Endothelial cell of umbilical vein (primary cell): ENCODE results near the gene EPS8L2. TPM values are rescaled to one million over a fixed set of nuclear protein-coding genes. Genes with fewer than 3 reads are reported as not detected.

Experiments used
- BruUV-seq: library from RNA; stranded (reverse); fragments of 400-500 nt; replicated peaks from 2 replicates; lab custom pipeline; 2021; lab: Mats Ljungman, UMichigan
- CTCF ChIA-PET: fragments of 300-600, 350-600 bp; sonication (Branson Sonifier 250); formaldehyde crosslinking; loops from one replicate; lab custom pipeline; 2021; ENCODE audit warnings: antibody characterized with exemption, inconsistent platforms; lab: Charles Lee
- POLR2A ChIA-PET: fragments of 300-600, 350-600 bp; sonication (Branson Sonifier 250); formaldehyde crosslinking; loops from one replicate; lab custom pipeline; 2021; ENCODE audit warnings: antibody characterized with exemption, inconsistent platforms; lab: Charles Lee
- DNase-seq: peaks from one replicate; pipeline ENCODE4 v3.0.0-alpha.2; 2011; ENCODE audit warnings: low read depth, low spot score
- FAIRE-seq: peaks from 2 replicates; lab custom pipeline; 2011; peaks lifted over from hg19 to GRCh38; lab: Jason Lieb, UNC
- H2AFZ ChIP-seq: 2 replicates; pipeline ENCODE4 v1.6.0; 2012; ENCODE audit warnings: low read depth, low read length, control low read depth, inconsistent platforms
- H3K27ac ChIP-seq: 2 replicates; pipeline ENCODE4 v1.5.1; 2011; ENCODE audit warnings: low read depth, mild to moderate bottlenecking, control low read depth, low read length, moderate library complexity; ENCODE audit not compliant: insufficient read depth
- H3K27me3 ChIP-seq, 2 experiments: 2 replicates each; pipeline versions ENCODE4 v1.6.0 to v1.6.1; 2011; ENCODE audit warnings: low read length in 2 of 2, mixed read lengths in 1 of 2; ENCODE audit not compliant: control insufficient read depth in 2 of 2, insufficient read depth in 2 of 2
- H3K36me3 ChIP-seq, 2 experiments: 2 replicates in 1 of 2; 3 replicates in 1 of 2; pipeline ENCODE4 v1.5.1; 2011; ENCODE audit warnings: low read length in 2 of 2, mild to moderate bottlenecking in 1 of 2, moderate library complexity in 1 of 2; ENCODE audit not compliant: control insufficient read depth in 2 of 2, insufficient read depth in 2 of 2; ENCODE audit errors: extremely low read depth in 1 of 2
- H3K4me1 ChIP-seq: 3 replicates; pipeline ENCODE4 v1.5.1; 2011; ENCODE audit warnings: mild to moderate bottlenecking, low read length; ENCODE audit not compliant: control insufficient read depth, insufficient read depth; ENCODE audit errors: extremely low read depth
- H3K4me2 ChIP-seq: 2 replicates; pipeline ENCODE4 v1.6.1; 2011; ENCODE audit warnings: low read length, control low read depth, mixed read lengths; ENCODE audit not compliant: insufficient read depth
- H3K4me3 ChIP-seq, 3 experiments: fragments of 200-600 bp in 1 of 3; sonication (generic), shearing (Covaris generic) in 1 of 3; replicated peaks in 1 of 3; 2 replicates each; pipeline ENCODE4 v1.5.1; 2011 to 2016; ENCODE audit warnings: control low read depth in 3 of 3, low read length in 3 of 3, mild to moderate bottlenecking in 2 of 3, inconsistent platforms in 1 of 3, low read depth in 1 of 3, moderate library complexity in 1 of 3; ENCODE audit not compliant: insufficient read depth in 1 of 3
- H3K79me2 ChIP-seq: 2 replicates; pipeline ENCODE4 v1.6.0; 2012; ENCODE audit warnings: low read length, inconsistent platforms; ENCODE audit not compliant: control insufficient read depth, insufficient read depth
- H3K9ac ChIP-seq: replicated peaks from 2 replicates; pipeline ENCODE3; 2011; ENCODE audit warnings: low read length, control low read depth; ENCODE audit not compliant: insufficient read depth; ENCODE audit errors: extremely low read depth
- H3K9me1 ChIP-seq: replicated peaks from 3 replicates; pipeline ENCODE4 v1.6.0; 2011; ENCODE audit warnings: mild to moderate bottlenecking, low read length; ENCODE audit not compliant: control insufficient read depth, insufficient read depth; ENCODE audit errors: extremely low read depth
- H3K9me3 ChIP-seq: replicated peaks from 2 replicates; pipeline ENCODE4 v1.5.1; 2012; ENCODE audit warnings: low read length, inconsistent platforms; ENCODE audit not compliant: control insufficient read depth, insufficient read depth
- H4K20me1 ChIP-seq: replicated peaks from 2 replicates; pipeline ENCODE3; 2011; ENCODE audit warnings: mild to moderate bottlenecking, low read length; ENCODE audit not compliant: control insufficient read depth, insufficient read depth; ENCODE audit errors: extremely low read depth
- JUN ChIP-seq: IDR thresholded peaks from 2 replicates; pipeline ENCODE4 v1.6.1; 2011; ENCODE audit warnings: borderline replicate concordance, low read depth; ENCODE audit not compliant: insufficient read length, insufficient read depth
- POLR2A ChIP-seq: IDR thresholded peaks from 2 replicates; pipeline ENCODE4 v1.6.1; 2012; ENCODE audit warnings: low read depth, mild to moderate bottlenecking, control low read depth, low read length
- dilution Hi-C: fragments of 300-500 bp; cut with MboI; formaldehyde crosslinking; loops from one replicate; pipeline ENCODE4 v1.15.0; 2019; ENCODE audit warnings: low sequenced_read_pairs; ENCODE audit not compliant: extremely low pct_ligation_motif_present
- intact Hi-C: fragments of 100-400 bp; cut with micrococcal nuclease; formaldehyde crosslinking; loops from one replicate; pipeline ENCODE4 v1.10.0; 2022
- polyA plus RNA-seq, 4 experiments: library from polyadenylated mRNA; depleted of rRNA in 3 of 4; stranded (reverse) in 3 of 4; unstranded in 1 of 4; fragments of >200 nt; gene quantifications; 2 replicates each; pipeline versions ENCODE4 v1.2.1 to v1.2.3, GENCODE V29; 2011 to 2012; ENCODE audit warnings: missing spikeins in 1 of 4
- total RNA-seq: library from RNA; stranded (reverse); gene quantifications from 2 replicates; pipeline ENCODE4 v1.2.3, GENCODE V29; 2021
- TF ChIP-seq, protein P1 (sequence below), 2 donors: IDR thresholded peaks; 1 replicate in 1 of 2; 2 replicates in 1 of 2; pipeline ENCODE4 v1.5.1; 2011; ENCODE audit warnings: low read length in 2 of 2, mild to moderate bottlenecking in 2 of 2, moderate library complexity in 2 of 2, control low read depth in 1 of 2, inconsistent platforms in 1 of 2, low read depth in 1 of 2; ENCODE audit not compliant: insufficient read depth in 1 of 2; ENCODE audit errors: extremely low read depth in 1 of 2
- TF ChIP-seq, protein P2 (sequence below): IDR thresholded peaks from 2 replicates; pipeline ENCODE4 v1.6.1; 2011; ENCODE audit not compliant: insufficient read depth, insufficient read length

The EPS8L2 gene
- total and polyA plus RNA-seq, 2 donors (not counting 3 experiments of a cell fraction or from before 2014, with no cell fraction given) = 5.2 to 12.5 TPM

DNA sequence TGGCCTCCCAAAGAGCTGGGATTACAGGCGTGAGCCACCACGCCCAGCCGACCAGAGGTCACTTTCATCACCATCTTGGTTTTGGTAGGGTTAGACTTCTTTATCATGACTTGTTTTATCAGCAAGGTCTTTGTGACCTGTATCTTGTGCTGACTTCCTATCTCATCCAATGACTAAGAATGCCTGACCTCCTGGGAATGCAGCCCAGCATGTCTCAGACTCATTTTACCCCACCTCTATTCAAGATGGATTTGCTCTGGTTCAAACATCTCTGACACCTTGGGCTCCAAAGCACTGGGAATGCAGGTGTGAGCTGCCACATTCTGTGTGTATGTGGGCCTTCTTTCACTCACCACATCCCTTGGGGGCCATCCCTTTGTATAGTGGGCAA lies 36.1 kb downstream of the EPS8L2 start:
- no TSS peak for BruUV-seq
- dilution Hi-C loops = no loop called here
- Histone ChIP-seq H3K4me3 (no peak overlapping the region), H3K9ac (no peak overlapping the region), H2AFZ (no peak overlapping the region), H3K27me3 (no peaks in the 10 kb centered on the region), H3K79me2 (no peaks in the 10 kb centered on the region), H3K27ac (no peak overlapping the region), H3K9me1 (no peaks in the 10 kb centered on the region), H4K20me1 (no peaks in the 10 kb centered on the region), H3K4me2 (no peak overlapping the region), H3K4me1 (peaks cover 5% of the 10 kb centered on the region), H3K36me3 (no peaks in the 10 kb centered on the region), H3K9me3 (no peaks in the 10 kb centered on the region)
- CTCF ChIA-PET = no interaction called here
- DNase-seq (no peak), FAIRE-seq (no peak)
- TF ChIP-seq, protein P1, sequence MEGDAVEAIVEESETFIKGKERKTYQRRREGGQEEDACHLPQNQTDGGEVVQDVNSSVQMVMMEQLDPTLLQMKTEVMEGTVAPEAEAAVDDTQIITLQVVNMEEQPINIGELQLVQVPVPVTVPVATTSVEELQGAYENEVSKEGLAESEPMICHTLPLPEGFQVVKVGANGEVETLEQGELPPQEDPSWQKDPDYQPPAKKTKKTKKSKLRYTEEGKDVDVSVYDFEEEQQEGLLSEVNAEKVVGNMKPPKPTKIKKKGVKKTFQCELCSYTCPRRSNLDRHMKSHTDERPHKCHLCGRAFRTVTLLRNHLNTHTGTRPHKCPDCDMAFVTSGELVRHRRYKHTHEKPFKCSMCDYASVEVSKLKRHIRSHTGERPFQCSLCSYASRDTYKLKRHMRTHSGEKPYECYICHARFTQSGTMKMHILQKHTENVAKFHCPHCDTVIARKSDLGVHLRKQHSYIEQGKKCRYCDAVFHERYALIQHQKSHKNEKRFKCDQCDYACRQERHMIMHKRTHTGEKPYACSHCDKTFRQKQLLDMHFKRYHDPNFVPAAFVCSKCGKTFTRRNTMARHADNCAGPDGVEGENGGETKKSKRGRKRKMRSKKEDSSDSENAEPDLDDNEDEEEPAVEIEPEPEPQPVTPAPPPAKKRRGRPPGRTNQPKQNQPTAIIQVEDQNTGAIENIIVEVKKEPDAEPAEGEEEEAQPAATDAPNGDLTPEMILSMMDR (IDR thresholded peaks at IDR 0.05; ENCODE audit: extremely low read depth in 1 of 2, insufficient read depth in 1 of 2, low read depth in 1 of 2, low read length in 2 of 2) = no peak
- TF ChIP-seq, protein P2, sequence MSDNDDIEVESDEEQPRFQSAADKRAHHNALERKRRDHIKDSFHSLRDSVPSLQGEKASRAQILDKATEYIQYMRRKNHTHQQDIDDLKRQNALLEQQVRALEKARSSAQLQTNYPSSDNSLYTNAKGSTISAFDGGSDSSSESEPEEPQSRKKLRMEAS = no peak
- POLR2A ChIA-PET = no interaction called here
- intact Hi-C loops = no loop called here

DNA sequence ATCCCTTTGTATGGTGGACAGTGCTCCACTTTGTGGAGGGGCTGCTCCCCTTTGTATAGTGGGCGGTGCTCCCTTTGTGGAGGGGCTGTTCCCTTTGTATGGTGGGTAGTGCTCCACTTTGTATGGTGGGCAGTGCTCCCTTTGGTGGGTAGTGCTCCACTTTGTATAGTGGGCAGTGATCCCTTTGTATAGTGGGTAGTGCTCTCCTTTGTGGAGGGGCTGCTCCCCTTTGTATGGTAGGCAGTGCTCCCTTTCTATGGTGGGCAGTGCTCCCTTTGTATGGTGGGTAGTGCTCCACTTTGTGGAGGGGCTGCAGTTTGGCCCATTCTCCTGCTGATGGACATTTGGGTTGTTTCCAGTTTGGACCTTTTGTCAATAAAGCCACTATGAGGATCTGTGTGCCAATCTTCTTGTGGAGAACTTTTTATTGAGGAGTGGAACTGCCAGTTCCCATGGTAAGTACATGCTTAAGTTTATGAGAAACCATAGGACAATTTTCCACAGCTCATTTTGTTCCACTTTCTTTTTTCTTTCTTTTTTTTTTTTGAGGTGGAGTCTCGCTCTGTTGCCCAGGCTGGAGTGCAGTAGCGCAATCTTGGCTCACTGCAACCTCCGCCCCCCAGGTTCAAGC lies 36.7 kb downstream of the EPS8L2 start:
- no peak for DNase-seq
- Histone ChIP-seq H3K9me1 (no peaks in the 10 kb centered on the region), H2AFZ (no peak overlapping the region), H3K36me3 (no peaks in the 10 kb centered on the region), H3K4me2 (no peak overlapping the region), H4K20me1 (no peaks in the 10 kb centered on the region), H3K27me3 (no peaks in the 10 kb centered on the region), H3K4me3 (no peak overlapping the region), H3K9me3 (no peaks in the 10 kb centered on the region), H3K9ac (no peak overlapping the region), H3K79me2 (peaks cover 5% of the 10 kb centered on the region), H3K27ac (no peak overlapping the region), H3K4me1 (peaks cover 5% of the 10 kb centered on the region)
- FAIRE-seq = no peak
- dilution Hi-C loops = no loop called here
- TF ChIP-seq, protein P1 (IDR thresholded peaks at IDR 0.05; ENCODE audit: extremely low read depth in 1 of 2, insufficient read depth in 1 of 2, low read depth in 1 of 2, low read length in 2 of 2) = no peak
- TF ChIP-seq, protein P2 = no peak
- no peak for TF ChIP-seq JUN
- no peak for TF ChIP-seq POLR2A
- CTCF ChIA-PET = interaction anchor here (1.9 kb wide), 1 partner anchor 19 kb away, joined by 5 read pairs; no protein-coding TSS in a partner anchor
- POLR2A ChIA-PET = interaction anchor here (0.6 kb wide), 1 partner anchor 293 kb away, joined by 3 read pairs; the partner anchor contains the start of gene PTDSS2
- no TSS peak for BruUV-seq
- intact Hi-C loops = no loop called here
